Pancreas (tissue), 10 donors: Measurements from ENCODE around the gene PIK3CB. TPM values are rescaled to one million over a fixed set of nuclear protein-coding genes. Genes with fewer than 3 reads are reported as not detected.
A peak's percentile ranks its signal among the peaks of the same experiment; 100 is the strongest.
"Not testable (repeated sequence)": the region's sequence is repeated elsewhere in the genome, so short reads cannot be mapped to it uniquely, and the experiment has no call there.

Source experiments
- ATAC-seq, 4 donors: fragments of 200-7000 bp; cut with Tn5 transposase; one replicate each; pipeline versions ENCODE4 v1.8.0 to v1.9.1; 2020; ENCODE audit warnings: mild to moderate bottlenecking in 4 of 4, moderate library complexity in 4 of 4
- DNase-seq, 6 donors: peaks; one replicate each; pipeline ENCODE4 v3.0.0-alpha.2; 2020
- FAIRE-seq: peaks from 2 replicates; lab custom pipeline; 2012; peaks lifted over from hg19 to GRCh38; lab: Jason Lieb, UNC
- H3K27ac ChIP-seq, 4 donors: fragments of 200-600 bp; sonication (generic); 1 replicate in 3 of 4; 2 replicates in 1 of 4; pipeline versions ENCODE4 v1.5.0 to v1.8.0; 2020
- H3K27me3 ChIP-seq, 4 donors: fragments of 200-600 bp; one replicate each; pipeline ENCODE4 v1.8.0; 2021
- H3K36me3 ChIP-seq, 3 donors: fragments of 200-600 bp; sonication (generic) in 1 of 3; one replicate each; pipeline versions ENCODE4 v1.5.0 to v1.8.0; 2020 to 2021
- H3K4me1 ChIP-seq, 3 donors: fragments of 200-600 bp; one replicate each; pipeline ENCODE4 v1.8.0; 2021
- H3K4me3 ChIP-seq, 4 donors: fragments of 200-600 bp; sonication (generic) in 2 of 4; one replicate each; pipeline versions ENCODE4 v1.5.0 to v1.8.0; 2020 to 2021
- H3K9me3 ChIP-seq, 4 donors: fragments of 200-600 bp; one replicate each; pipeline ENCODE4 v1.8.0; 2021
- WGBS, 2 donors: extraction: QIAGEN DNeasy Blood & Tissue Kit; methylation state at CpG; one replicate each; pipeline ENCODE4 v1.1.7; 2013; 5-methylcytosine and 5-hydroxymethylcytosine counted together
- intact Hi-C, 3 donors: fragments of 100-400 bp; cut with DNase I; formaldehyde crosslinking; loops; one replicate each; pipeline versions ENCODE4 v1.11.1 to v1.14.2; 2022
- polyA plus RNA-seq, 2 donors: library from polyadenylated mRNA; stranded (reverse); fragments of 200-250 nt; gene quantifications; one replicate each; pipeline ENCODE4 v1.2.3, GENCODE V29; 2013
- total RNA-seq, 6 donors: library from RNA; stranded (reverse); fragmentation: NEBNext Ultra II Directional in 4 of 6; extraction: Animal tissue kit (Norgen Biotek cat#: 25700) in 4 of 6; gene quantifications; one replicate each; pipeline versions ENCODE4 v1.2.1 to v1.2.4, GENCODE V29; 2021 to 2023
- TF ChIP-seq, protein P1 (sequence below), 4 donors: fragments of 200-600 bp; sonication (generic) in 3 of 4; IDR thresholded peaks; one replicate each; pipeline versions ENCODE4 v1.5.0 to v1.8.0; 2021; ENCODE audit warnings: antibody characterized with exemption in 4 of 4
- donor health status: healthy with polysubstance abuse.
- donor health status: DM: no; HTN: no; CAD: no; lungs with moderate emphysema.
- donor health status: DM: no; HTN: no; CAD: no.
- donor health status: control.
- donor health status: control.
- donor health status: Bipolar disorder and iron deficiency.
- donor health status: DM: yes; HTN: yes; CAD: no.
- donor health status: DM: no; HTN: no; CAD: no.
- donor health status: DM: no; HTN: no; CAD: no.
- donor health status: DM: yes; HTN: yes; CAD: no.

PIK3CB gene
- total and polyA plus RNA-seq, 8 donors: 8.2 to 36.4 (median 24.4) TPM

DNA sequence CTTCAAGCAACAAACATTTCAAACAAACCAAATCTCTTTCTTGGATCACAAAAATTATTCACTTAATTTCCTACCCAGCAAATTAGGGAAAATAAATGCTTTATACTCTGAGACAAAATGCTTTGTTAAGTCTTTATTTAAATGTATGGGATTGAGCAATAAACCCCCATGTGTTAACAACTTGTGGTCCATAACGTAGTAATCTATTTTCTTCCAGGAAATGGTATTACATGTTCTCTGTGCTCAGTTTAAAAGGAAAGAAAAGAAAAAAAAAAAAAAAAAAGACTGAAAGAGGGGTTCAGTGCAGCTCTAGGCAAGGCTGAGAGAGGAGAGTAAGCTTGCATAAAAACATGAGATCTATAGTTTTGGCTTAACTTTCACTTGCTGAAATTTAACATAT lies 102.3 kb downstream of the PIK3CB start:
- Histone ChIP-seq H3K27me3 (no peaks in the 10 kb centered on the region), H3K36me3 (peaks cover 0 to 5% (median 4%) of the 10 kb centered on the region in 3 donors), H3K9me3 (no peaks in the 10 kb centered on the region), H3K4me3 (no peak overlapping the region), H3K4me1 (no peaks in the 10 kb centered on the region), H3K27ac (no peak overlapping the region)
- DNase-seq (no peak), ATAC-seq (no peak), FAIRE-seq (no peak)
- 76 to 78% methylated on average over 1 of the region's 1 CpG for WGBS, 2 donors
- TF ChIP-seq, protein P1, sequence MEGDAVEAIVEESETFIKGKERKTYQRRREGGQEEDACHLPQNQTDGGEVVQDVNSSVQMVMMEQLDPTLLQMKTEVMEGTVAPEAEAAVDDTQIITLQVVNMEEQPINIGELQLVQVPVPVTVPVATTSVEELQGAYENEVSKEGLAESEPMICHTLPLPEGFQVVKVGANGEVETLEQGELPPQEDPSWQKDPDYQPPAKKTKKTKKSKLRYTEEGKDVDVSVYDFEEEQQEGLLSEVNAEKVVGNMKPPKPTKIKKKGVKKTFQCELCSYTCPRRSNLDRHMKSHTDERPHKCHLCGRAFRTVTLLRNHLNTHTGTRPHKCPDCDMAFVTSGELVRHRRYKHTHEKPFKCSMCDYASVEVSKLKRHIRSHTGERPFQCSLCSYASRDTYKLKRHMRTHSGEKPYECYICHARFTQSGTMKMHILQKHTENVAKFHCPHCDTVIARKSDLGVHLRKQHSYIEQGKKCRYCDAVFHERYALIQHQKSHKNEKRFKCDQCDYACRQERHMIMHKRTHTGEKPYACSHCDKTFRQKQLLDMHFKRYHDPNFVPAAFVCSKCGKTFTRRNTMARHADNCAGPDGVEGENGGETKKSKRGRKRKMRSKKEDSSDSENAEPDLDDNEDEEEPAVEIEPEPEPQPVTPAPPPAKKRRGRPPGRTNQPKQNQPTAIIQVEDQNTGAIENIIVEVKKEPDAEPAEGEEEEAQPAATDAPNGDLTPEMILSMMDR (IDR thresholded peaks at IDR 0.05): no peak
- intact Hi-C loops: no loop called here

GRCh38 chr3:138726946-138727730 lies 107.6 kb downstream of the PIK3CB start:
- no peaks in the 10 kb centered on the region for H3K36me3 ChIP-seq
- TF ChIP-seq, protein P1 (IDR thresholded peaks at IDR 0.05): no peak
- ATAC-seq: peak in 2 of 4 donors; percentile 19 to 31
- H3K27me3 ChIP-seq: no peaks in the 10 kb centered on the region
- H3K27ac ChIP-seq: no peak overlapping the region
- peaks cover 0 to 9% (median 0%) of the 10 kb centered on the region in 3 donors for H3K4me1 ChIP-seq
- intact Hi-C loops: no loop called here
- H3K9me3 ChIP-seq: no peaks in the 10 kb centered on the region
- no peak for FAIRE-seq
- no peak for DNase-seq
- 80 to 84% methylated on average over 5 of the region's 5 CpGs for WGBS, 2 donors
- H3K4me3 ChIP-seq: no peak overlapping the region

- peak in 3 of 4 donors; percentile 12 to 83 (median 56) for ATAC-seq
- H3K27ac ChIP-seq, DNase-seq, H3K36me3 ChIP-seq, H3K9me3 ChIP-seq, H3K4me1 ChIP-seq, H3K4me3 ChIP-seq, FAIRE-seq, intact Hi-C loops, H3K27me3 ChIP-seq: not testable (repeated sequence)
- WGBS, 2 donors: 77 to 86% methylated on average over 2 of the region's 2 CpGs
Measured at GRCh38 chr3:138726042-138726441, 108.7 kb downstream of the PIK3CB start.

DNA sequence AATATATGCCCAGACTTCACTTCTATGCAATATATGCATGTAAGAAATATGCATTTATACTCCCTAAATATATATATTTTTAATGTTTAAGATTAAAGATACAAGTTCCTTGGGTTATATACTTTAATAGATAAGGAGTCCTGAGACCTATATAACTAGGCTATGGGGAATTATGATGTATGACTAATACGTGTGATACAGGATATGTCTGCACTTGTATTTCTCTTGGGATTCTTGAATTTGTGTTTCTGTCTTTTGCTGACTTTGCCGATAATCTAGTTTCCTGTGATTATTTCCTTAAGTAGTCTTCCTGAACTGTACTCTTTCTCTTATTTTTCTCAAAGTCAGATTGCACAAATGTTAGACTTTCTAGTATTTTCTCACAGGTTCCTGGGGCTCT lies 109.6 kb downstream of the PIK3CB start:
- intact Hi-C loops: no loop called here
- 65 to 92% methylated on average over 2 of the region's 2 CpGs for WGBS, 2 donors
- no peak for FAIRE-seq

GRCh38 chr3:138724443-138724842 lies 110.3 kb downstream of the PIK3CB start:
- 81 to 84% methylated on average over 6 of the region's 6 CpGs for WGBS, 2 donors
- intact Hi-C loops: no loop called here
- no peak for ATAC-seq

More for the DNA sequence above, 109.6 kb downstream of the PIK3CB start:
- DNase-seq: no peak
- H3K27ac ChIP-seq: no peak overlapping the region
- H3K27me3 ChIP-seq: no peaks in the 10 kb centered on the region
- no peak for ATAC-seq
- H3K4me3 ChIP-seq: no peak overlapping the region
- TF ChIP-seq, protein P1 (IDR thresholded peaks at IDR 0.05): no peak
- H3K36me3 ChIP-seq: no peaks in the 10 kb centered on the region
- no peaks in the 10 kb centered on the region for H3K9me3 ChIP-seq
- H3K4me1 ChIP-seq: peaks cover 0 to 9% (median 0%) of the 10 kb centered on the region in 3 donors

More at GRCh38 chr3:138724443-138724842, 110.3 kb downstream of the PIK3CB start:
- Histone ChIP-seq H3K9me3 (no peaks in the 10 kb centered on the region), H3K4me1 (peaks cover 0 to 9% (median 0%) of the 10 kb centered on the region in 3 donors), H3K4me3 (no peak overlapping the region), H3K27ac (no peak overlapping the region), H3K27me3 (no peaks in the 10 kb centered on the region), H3K36me3 (no peaks in the 10 kb centered on the region)
- TF ChIP-seq, protein P1 (IDR thresholded peaks at IDR 0.05): no peak
- FAIRE-seq (no peak), DNase-seq (no peak)
